Retinal pigment epithelial cell (primary cell): ENCODE measurements around the gene IL5.
"Not testable (repeated sequence)": the region's sequence is repeated elsewhere in the genome, so short reads cannot be mapped to it uniquely, and the experiment has no call there.

Experiments used
- DNase-seq: peaks from one replicate; pipeline ENCODE4 v3.0.0-alpha.2; 2010; ENCODE audit warnings: low read depth
- H3K4me3 ChIP-seq: 2 replicates; pipeline ENCODE4 v1.5.1; 2011; ENCODE audit warnings: mild to moderate bottlenecking, low read length, control low read depth, moderate library complexity
- TF ChIP-seq, protein P1 (sequence below): conservative IDR thresholded peaks from 2 replicates; pipeline ENCODE4 v1.5.1; 2011; ENCODE audit warnings: low read depth, low read length, control low read depth, inconsistent platforms

The IL5 gene

DNA sequence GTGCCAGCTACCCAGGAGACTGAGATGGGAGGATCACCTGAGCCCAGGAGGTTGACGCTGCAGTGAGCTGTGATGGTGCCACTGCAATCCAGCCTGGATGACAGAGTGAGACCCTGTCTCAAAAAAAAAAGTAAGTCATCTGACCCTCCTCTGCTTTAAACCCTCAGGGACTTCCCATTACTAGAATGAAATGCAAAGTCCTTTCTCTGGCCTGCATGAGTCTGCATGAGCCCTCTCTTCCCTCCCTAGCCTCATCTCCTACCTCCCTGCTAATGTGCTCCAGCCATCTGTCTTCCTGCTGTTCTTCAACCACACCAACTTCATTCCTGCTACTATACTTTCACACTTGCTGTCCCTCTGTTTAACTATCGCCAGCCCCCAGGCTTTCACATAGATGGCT, 15.3 kb downstream of the IL5 start:
- TF ChIP-seq, protein P1, sequence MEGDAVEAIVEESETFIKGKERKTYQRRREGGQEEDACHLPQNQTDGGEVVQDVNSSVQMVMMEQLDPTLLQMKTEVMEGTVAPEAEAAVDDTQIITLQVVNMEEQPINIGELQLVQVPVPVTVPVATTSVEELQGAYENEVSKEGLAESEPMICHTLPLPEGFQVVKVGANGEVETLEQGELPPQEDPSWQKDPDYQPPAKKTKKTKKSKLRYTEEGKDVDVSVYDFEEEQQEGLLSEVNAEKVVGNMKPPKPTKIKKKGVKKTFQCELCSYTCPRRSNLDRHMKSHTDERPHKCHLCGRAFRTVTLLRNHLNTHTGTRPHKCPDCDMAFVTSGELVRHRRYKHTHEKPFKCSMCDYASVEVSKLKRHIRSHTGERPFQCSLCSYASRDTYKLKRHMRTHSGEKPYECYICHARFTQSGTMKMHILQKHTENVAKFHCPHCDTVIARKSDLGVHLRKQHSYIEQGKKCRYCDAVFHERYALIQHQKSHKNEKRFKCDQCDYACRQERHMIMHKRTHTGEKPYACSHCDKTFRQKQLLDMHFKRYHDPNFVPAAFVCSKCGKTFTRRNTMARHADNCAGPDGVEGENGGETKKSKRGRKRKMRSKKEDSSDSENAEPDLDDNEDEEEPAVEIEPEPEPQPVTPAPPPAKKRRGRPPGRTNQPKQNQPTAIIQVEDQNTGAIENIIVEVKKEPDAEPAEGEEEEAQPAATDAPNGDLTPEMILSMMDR, result no peak
- no peak overlapping the region for H3K4me3 ChIP-seq
- DNase-seq, result no peak

DNA sequence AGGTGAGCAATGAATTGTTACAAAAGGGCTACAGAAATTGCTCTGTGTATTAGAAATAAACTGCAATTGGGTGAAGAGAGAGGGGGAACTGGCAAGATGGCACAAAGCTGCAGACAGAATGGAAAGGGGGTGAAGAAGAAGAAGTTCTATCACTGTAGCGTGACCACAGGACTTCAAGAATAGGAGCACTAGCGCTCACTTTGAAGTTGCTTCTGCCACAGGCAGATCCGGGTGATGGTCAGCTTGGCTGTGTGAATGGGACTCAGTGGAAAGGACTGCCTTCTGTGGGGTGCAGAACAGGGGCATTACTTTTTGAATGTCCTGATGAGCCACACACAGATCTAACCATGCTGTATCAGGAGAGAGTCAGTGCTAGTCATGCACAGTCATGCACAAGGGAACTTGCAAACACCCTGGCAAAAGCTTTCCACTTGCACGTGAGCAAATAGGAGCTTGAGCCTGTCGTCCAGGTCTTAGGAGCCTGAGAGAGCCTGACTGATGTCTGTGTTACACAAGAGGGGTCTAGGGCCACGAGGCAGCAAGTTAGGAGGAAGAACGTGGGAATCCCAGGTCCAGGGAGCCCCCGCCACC, 16.3 kb downstream of the IL5 start:
- TF ChIP-seq, protein P1, result no peak
- no peak overlapping the region for H3K4me3 ChIP-seq

DNA sequence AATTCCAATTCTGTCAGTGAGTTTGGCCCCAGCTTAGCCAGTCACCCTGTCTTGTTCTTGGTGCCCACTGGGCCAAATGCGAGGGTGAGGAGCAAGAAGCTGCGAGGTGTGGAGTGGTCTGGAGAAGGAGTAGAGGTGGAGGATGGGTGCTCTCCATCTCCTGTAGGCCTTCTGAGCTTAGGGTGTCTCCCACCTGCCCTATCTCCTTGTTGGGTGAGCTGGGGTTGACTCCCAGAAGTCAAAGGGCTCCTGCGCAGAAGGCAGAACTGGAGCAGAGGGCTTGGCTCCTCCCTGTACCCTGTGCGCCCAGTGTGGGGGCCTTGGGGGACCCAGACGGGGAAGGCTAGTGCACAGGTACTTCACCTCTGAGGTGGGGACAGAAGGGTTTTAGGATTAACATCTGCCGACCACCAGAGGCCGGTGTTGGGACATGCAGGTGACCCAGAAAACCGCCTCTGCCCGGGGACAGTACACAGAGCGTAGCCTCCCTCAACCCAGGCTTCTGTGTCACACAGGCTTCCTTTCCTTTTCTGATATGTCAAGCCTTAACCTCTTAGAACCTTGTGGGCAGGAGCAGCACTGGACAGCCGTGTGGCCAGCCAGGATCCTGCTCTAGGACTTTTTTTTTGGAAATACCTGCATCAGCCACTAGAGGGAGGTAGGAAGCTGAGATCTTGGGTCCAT, 16.9 kb downstream of the IL5 start:
- no peak for DNase-seq
- no peak overlapping the region for H3K4me3 ChIP-seq
- TF ChIP-seq, protein P1, result peak; percentile 77

More for the DNA sequence above, 16.3 kb downstream of the IL5 start:
- DNase-seq, result no peak

DNA sequence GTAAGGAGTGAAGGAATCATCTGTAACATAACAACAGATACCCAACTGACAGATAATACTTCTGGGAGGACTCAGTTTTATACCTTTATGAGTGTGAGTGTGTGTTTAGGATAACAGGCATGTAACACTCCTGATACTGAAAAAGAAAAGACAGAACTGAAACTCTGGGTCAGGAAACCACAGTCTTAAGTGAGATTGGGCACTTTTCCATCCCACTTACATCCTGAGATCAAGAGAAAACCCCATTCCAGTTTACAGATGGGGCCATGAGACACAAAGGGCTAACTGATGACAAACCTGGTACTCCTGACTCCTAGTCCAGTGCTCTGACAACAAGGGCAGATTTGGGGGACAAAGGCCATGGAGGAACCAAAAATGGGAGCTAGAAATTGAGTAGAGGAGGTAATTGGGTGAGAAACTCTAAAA, 18.0 kb downstream of the IL5 start:
- TF ChIP-seq, protein P1, result no peak
- no peak overlapping the region for H3K4me3 ChIP-seq
- no peak for DNase-seq

DNA sequence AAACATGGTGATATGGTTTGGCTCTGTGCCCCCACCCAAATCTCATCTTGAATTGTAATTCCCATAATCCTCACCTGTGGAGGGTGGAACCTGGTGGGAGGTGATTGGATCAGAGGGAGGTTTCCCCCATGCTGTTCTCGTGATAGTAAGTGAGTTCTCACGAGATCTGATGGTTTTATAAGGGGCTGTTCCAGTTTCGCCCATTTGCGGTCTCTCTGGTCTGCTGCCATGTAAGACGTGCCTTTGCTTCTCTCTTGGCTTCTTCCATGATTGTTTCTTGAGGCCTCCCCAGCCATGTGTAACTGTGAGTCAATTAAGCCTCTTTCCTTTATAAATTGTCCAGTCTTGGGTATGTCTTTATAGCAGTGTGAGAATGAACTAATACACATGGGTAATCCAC, 18.4 kb downstream of the IL5 start:
- not testable (repeated sequence) for H3K4me3 ChIP-seq, DNase-seq

DNA sequence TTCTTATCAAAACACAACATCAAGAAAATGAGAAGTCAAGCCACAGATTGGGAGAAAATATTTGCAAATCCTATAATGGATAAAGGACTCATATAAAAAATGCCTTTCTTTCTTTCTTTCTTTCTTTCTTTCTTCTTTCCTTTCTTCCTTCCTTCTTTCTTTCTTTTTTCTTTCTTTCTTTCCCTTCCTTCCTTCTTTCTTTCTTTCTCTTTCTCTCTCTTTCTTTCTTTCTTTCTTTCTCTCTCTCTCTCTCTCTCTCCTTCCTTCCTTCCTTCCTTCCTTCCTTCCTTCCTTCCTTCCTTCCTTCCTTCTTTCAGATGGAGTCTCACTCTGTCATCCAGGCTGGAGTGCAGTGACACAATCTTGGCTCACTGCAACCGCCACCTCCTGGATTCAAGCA, 21.3 kb downstream of the IL5 start:
- not testable (repeated sequence) for DNase-seq, H3K4me3 ChIP-seq

DNA sequence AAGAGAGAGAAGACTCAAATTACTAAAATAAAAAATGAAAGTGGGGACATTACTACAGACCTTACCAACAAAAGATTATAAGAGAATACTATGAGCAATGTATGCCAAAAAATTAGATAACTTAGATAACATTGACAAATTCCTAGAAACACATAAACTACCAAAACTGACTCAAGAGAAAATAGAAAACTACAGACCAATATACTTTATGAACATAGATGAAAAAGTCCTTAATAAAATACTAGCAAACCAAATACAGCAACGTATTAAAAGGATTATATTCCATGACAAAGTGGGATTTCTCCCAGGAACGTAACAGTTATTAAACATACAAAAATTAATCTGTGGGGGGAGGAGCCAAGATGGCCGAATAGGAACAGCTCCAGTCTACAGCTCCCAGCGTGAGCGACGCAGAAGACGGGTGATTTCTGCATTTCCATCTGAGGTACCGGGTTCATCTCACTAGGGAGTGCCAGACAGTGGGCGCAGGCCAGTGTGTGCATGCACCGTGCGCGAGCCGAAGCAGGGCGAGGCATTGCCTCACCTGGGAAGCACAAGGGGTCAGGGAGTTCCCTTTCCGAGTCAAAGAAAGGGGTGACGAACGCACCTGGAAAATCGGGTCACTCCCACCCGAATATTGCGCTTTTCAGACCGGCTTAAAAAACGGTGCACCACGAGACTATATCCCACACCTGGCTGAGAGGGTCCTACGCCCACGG, 29.5 kb downstream of the IL5 start:
- not testable (repeated sequence) for H3K4me3 ChIP-seq, DNase-seq

DNA sequence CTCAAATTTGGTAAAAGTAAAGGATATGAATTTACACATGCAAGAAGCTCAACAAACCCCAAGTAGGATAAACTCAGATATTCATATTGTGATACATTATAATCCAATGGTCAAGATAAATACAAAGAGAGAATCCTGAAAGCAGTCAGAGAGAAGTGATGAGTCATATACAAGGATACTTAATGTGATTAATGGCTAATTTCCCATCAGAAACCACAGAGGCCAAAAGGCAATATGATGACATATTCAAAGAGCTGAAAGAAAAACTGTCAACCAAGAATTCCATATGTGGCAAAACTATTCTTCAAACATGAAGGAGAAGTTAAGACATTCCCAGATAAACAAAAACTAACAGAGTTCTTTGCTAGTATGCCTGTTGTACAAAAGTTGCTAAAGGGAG, 33.2 kb downstream of the IL5 start:
- TF ChIP-seq, protein P1, result no peak
- H3K4me3 ChIP-seq, result no peak overlapping the region
- no peak for DNase-seq
